ENCODE results near the gene ACSF2.
A peak's percentile ranks its signal among the peaks of the same experiment; 100 is the strongest.

The ACSF2 gene

DNA sequence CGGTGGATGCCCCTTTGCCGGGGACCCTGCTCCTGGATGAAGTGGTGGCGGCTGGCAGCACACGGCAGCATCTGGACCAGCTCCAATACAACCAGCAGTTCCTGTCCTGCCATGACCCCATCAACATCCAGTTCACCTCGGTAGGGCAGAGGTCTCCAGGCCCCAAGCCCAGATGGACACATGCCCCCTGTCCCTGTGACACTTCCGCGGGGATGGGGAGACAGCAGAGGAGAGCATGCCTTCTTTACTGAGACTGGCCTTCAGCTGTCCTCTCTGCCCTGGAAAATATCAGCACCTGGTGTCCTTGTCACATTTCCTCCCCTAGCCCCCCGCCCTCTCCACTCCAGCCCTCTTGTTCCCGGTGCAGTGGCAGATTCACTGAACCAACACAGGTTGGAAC is 36.4 kb downstream of the ACSF2 start:
- no peak overlapping the region for H3K27ac Mint-ChIP-seq
- no peak overlapping the region for H3K4me3 Mint-ChIP-seq

GRCh38 chr17:50464121-50464520 is 38.1 kb downstream of the ACSF2 start:
- peaks cover 4% of the 10 kb centered on the region for H3K4me1 Mint-ChIP-seq
- H3K27ac Mint-ChIP-seq = no peak overlapping the region
- H3K9me3 Mint-ChIP-seq = no peaks in the 10 kb centered on the region
- peaks cover 8% of the 10 kb centered on the region for H3K27me3 Mint-ChIP-seq
- H3K4me3 Mint-ChIP-seq = no peak overlapping the region
- no peaks in the 10 kb centered on the region for H3K36me3 Mint-ChIP-seq

More for the DNA sequence above, 36.4 kb downstream of the ACSF2 start:
- H3K9me3 Mint-ChIP-seq = no peaks in the 10 kb centered on the region
- no peaks in the 10 kb centered on the region for H3K4me1 Mint-ChIP-seq
- peaks cover under 1% of the 10 kb centered on the region for H3K27me3 Mint-ChIP-seq
- peaks cover 3% of the 10 kb centered on the region for H3K36me3 Mint-ChIP-seq

- Mint-ChIP-seq H3K9me3 (no peaks in the 10 kb centered on the region), H3K36me3 (no peaks in the 10 kb centered on the region), H3K4me3 (no peak overlapping the region), H3K4me1 (peaks cover 4% of the 10 kb centered on the region), H3K27ac (no peak overlapping the region), H3K27me3 (peaks cover 8% of the 10 kb centered on the region)
Observed at GRCh38 chr17:50464736-50465135, 38.7 kb downstream of the ACSF2 start.

GRCh38 chr17:50465171-50465570 is 39.2 kb downstream of the ACSF2 start:
- Mint-ChIP-seq H3K4me3 (no peak overlapping the region), H3K27ac (no peak overlapping the region), H3K4me1 (peaks cover 4% of the 10 kb centered on the region), H3K9me3 (no peaks in the 10 kb centered on the region), H3K27me3 (peaks cover 8% of the 10 kb centered on the region), H3K36me3 (no peaks in the 10 kb centered on the region)

- no peaks in the 10 kb centered on the region for H3K36me3 Mint-ChIP-seq
- peaks cover 4% of the 10 kb centered on the region for H3K4me1 Mint-ChIP-seq
- H3K27ac Mint-ChIP-seq = no peak overlapping the region
- no peaks in the 10 kb centered on the region for H3K9me3 Mint-ChIP-seq
- peaks cover 8% of the 10 kb centered on the region for H3K27me3 Mint-ChIP-seq
- H3K4me3 Mint-ChIP-seq = no peak overlapping the region
Observed at GRCh38 chr17:50465635-50466034, 39.6 kb downstream of the ACSF2 start.

- Mint-ChIP-seq H3K9me3 (no peaks in the 10 kb centered on the region), H3K27ac (no peak overlapping the region), H3K4me3 (no peak overlapping the region), H3K36me3 (no peaks in the 10 kb centered on the region), H3K27me3 (peaks cover 10% of the 10 kb centered on the region), H3K4me1 (peaks cover 4% of the 10 kb centered on the region)
Observed at GRCh38 chr17:50466371-50467113, 40.5 kb downstream of the ACSF2 start.

DNA sequence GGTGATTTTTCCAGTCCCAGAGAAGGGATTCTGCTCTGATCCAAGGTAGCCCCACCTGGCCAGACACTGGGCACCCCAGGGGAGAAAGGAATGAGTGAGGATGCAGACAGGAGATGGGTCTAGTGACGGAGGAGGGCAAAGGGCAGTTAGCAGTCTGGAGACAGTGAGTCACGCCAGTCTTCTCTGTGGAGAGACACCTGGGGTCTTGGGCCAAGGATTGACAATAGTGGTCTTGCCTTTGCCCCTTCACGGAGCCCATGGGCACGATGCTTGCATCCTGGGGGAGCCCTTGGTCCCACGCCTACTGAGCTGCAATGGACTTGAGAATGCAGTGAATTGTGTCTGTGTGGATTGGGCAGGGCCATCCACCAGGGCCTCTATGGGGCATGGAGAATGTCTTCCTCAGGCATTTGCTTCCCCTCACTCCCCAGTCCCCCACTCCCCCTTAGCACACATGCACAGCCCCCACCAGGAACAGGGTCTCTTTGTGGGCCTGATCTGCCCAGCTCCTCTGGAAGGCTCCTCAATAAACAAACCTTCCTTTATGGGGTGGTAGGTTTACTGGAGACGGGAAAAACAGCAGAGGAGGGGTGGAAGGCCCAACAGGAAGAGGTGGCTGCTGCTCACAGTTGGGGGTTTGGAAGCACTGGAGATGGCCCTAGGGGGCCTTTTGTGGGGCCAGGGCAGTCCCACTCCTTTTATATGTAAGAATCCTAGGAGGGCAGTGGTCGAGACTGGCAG is 41.3 kb downstream of the ACSF2 start:
- no peak overlapping the region for H3K4me3 Mint-ChIP-seq
- H3K27me3 Mint-ChIP-seq = peaks cover 10% of the 10 kb centered on the region
- no peaks in the 10 kb centered on the region for H3K9me3 Mint-ChIP-seq
- peaks cover 4% of the 10 kb centered on the region for H3K4me1 Mint-ChIP-seq
- H3K27ac Mint-ChIP-seq = no peak overlapping the region
- H3K36me3 Mint-ChIP-seq = no peaks in the 10 kb centered on the region

DNA sequence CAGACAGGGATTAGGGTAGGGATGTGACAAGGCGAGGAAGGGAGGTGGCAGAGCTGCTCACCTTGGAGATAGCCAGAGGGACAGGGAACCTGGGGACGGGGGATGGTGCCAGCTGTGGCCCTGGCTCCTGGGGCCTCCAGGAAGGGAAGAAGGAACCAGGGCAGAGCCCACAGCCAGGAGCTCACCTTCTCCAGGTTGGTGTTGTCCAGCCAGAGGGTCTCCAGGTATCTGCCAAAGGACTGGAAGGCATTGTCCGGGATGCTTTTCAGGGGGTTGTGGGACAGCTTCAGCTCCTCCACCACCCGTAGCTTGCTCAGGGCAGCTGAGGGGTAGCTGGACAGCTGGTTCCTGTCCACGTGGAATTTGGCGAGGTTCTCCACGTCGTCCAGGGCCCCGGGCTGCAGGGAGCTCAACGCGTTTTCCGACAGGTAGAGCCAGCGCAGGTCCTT is 41.9 kb downstream of the ACSF2 start:
- no peaks in the 10 kb centered on the region for H3K36me3 Mint-ChIP-seq
- H3K4me1 Mint-ChIP-seq = peaks cover 4% of the 10 kb centered on the region
- H3K27me3 Mint-ChIP-seq = peaks cover 10% of the 10 kb centered on the region
- no peaks in the 10 kb centered on the region for H3K9me3 Mint-ChIP-seq
- peak overlapping the region; percentile 65 for H3K4me3 Mint-ChIP-seq
- H3K27ac Mint-ChIP-seq = no peak overlapping the region

DNA sequence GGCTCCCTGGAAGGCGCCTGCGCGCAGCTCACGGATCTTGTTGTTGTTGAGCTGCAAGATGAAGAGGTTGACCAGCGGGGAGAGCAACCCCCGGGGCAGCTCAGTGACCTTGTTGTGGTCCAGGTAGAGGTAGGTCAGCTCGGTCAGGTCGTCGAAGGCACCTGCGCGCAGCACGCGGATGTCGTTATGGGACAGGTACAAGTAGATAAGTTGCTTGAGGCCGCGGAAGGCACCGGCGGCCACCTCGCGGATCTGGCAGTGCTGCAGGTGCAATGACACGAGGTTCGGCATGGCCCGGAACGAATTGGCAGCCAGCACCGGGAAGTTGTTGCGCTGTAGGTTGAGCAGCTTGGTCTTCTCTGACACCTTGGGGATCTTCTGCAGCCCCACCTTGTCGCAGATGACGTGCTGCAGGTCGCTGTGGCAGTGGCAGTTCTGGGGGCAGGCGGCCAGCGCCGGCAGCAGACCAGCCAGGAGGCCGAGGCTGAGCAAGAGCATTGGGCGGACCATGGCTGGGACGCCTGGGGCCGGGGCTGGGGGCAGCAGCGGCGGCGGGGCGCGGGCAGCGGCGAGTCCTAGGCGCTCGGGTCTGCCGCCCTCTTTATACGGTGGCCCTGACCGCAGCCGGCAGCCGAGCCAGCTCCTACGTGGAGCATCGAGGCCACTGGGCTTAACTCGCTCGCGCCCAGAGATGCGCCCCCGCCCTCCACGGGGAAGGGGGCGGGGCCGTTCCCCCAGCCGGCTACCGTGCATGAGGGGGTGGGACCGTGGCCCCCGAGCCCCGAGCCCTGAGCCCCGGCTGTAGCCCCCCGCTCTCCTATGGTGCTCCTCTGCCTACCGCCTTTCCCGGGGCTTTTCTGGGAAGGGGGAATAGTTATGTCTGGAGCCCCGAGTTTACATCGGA is 42.5 kb downstream of the ACSF2 start, which contains the start of gene CHAD:
TSS of gene CHAD (minus strand) at position 577 of the 904 bp plus-strand sequence. CDS start at position 510, 67 bp downstream.
- Mint-ChIP-seq H3K36me3 (peaks cover 2% of the 10 kb centered on the region), H3K27me3 (peaks cover 10% of the 10 kb centered on the region), H3K27ac (no peak within 1 kb of the TSS), H3K4me3 (peak within 1 kb of the TSS; percentile 65), H3K4me1 (peaks cover 4% of the 10 kb centered on the region), H3K9me3 (no peaks in the 10 kb centered on the region)

GRCh38 chr17:50469208-50469605 is 43.2 kb downstream of the ACSF2 start:
- peaks cover 4% of the 10 kb centered on the region for H3K4me1 Mint-ChIP-seq
- H3K4me3 Mint-ChIP-seq = no peak overlapping the region

DNA sequence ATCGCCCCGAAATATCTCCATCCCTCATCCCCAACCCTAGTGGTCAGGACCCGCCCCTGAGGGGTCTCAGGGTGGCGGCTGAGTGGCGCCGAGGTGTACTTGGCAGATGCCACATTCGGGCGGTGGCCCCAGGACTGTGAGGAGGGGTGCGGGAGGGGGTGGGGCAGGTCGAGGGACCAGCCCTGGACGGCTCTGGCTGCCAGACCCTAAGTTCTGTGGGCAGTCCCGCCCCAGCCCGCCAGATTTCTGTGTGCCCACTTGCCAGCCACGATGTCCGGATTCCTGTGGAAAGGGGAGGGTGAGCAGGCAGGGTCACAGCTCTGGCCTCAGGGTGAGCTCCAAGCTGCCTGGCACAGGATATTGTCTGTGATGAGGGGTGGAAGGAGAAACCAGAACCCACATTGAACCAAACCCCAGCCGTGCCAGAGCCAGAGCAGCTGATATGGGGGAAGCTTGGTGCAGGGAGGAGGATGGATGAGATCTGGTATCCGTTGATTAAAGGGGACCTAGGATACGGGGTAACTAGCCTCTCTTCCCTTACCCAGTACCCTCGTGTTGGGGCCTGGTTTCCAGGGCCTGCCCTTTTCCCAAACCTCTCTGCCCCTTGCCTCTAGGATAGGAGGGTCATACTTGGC is 43.8 kb downstream of the ACSF2 start:
- peaks cover 4% of the 10 kb centered on the region for H3K4me1 Mint-ChIP-seq
- H3K27me3 Mint-ChIP-seq = peaks cover 10% of the 10 kb centered on the region
- peaks cover 6% of the 10 kb centered on the region for H3K36me3 Mint-ChIP-seq
- no peak overlapping the region for H3K4me3 Mint-ChIP-seq
- H3K9me3 Mint-ChIP-seq = no peaks in the 10 kb centered on the region
- no peak overlapping the region for H3K27ac Mint-ChIP-seq

More at GRCh38 chr17:50469208-50469605, 43.2 kb downstream of the ACSF2 start:
- Mint-ChIP-seq H3K36me3 (peaks cover 5% of the 10 kb centered on the region), H3K27me3 (peaks cover 10% of the 10 kb centered on the region), H3K9me3 (no peaks in the 10 kb centered on the region), H3K27ac (no peak overlapping the region)

DNA sequence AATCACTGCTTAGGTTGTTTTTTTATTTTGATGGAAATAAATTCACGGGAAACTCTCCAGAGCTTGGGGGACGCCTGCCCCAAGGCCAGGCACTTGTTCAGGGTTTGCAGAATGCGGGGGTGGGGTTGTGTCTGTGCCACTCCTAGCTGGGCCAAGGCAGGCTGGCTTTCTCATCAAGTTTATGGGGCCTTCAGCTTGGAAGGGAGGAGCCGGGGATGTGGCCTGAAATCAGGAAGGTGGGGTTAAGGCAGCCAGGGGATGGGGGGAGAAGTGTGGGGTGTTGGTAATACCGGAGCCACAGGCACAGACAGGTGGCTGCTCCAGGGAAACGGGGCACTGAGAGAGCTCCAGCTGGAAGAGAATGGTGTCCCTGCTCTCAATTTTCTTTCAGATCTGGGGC is 44.4 kb downstream of the ACSF2 start:
- peaks cover 6% of the 10 kb centered on the region for H3K36me3 Mint-ChIP-seq
- no peak overlapping the region for H3K4me3 Mint-ChIP-seq
- H3K9me3 Mint-ChIP-seq = no peaks in the 10 kb centered on the region
- H3K4me1 Mint-ChIP-seq = peaks cover 4% of the 10 kb centered on the region
- no peak overlapping the region for H3K27ac Mint-ChIP-seq
- H3K27me3 Mint-ChIP-seq = peaks cover 10% of the 10 kb centered on the region

- Mint-ChIP-seq H3K27me3 (peaks cover 11% of the 10 kb centered on the region), H3K9me3 (no peaks in the 10 kb centered on the region), H3K4me3 (peak overlapping the region; percentile 49), H3K36me3 (peaks cover 6% of the 10 kb centered on the region), H3K27ac (no peak overlapping the region), H3K4me1 (peaks cover 4% of the 10 kb centered on the region)
Observed at GRCh38 chr17:50471009-50471905, 45.2 kb downstream of the ACSF2 start.

DNA sequence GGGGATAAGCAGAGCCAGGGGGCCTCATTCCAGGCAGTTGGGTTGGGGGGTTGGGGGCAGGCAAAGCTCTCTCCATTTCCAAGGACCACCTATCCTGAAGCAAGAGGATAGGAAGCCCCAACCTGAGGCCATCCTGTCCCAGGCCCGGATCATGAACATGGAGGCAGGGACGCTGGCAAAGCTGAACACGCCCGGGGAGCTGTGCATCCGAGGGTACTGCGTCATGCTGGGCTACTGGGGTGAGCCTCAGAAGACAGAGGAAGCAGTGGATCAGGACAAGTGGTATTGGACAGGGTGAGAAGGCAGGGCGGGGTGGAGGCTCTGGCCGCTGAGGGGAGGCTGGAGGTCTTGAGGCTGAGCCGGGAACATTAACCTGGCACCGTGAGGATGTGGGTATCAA is 46.3 kb downstream of the ACSF2 start:
- peaks cover 6% of the 10 kb centered on the region for H3K36me3 Mint-ChIP-seq
- no peaks in the 10 kb centered on the region for H3K9me3 Mint-ChIP-seq
- H3K27ac Mint-ChIP-seq = no peak overlapping the region
- H3K4me1 Mint-ChIP-seq = peaks cover 4% of the 10 kb centered on the region
- H3K4me3 Mint-ChIP-seq = no peak overlapping the region
- H3K27me3 Mint-ChIP-seq = peaks cover 14% of the 10 kb centered on the region
